ENCODE data around the gene GABBR2.

The GABBR2 gene

GRCh38 chr9:98720402-98720801 lies 11.7 kb upstream of the GABBR2 start:
- no peak for DNase-seq (ENCODE audit: low spot score)

GRCh38 chr9:98719055-98719454 lies 10.3 kb upstream of the GABBR2 start:
- no peak for DNase-seq (ENCODE audit: low spot score)

- no peak for DNase-seq (ENCODE audit: low spot score)
Observed at GRCh38 chr9:98714833-98715232, 6.1 kb upstream of the GABBR2 start.

- no peak for DNase-seq (ENCODE audit: low spot score)
Observed at GRCh38 chr9:98712987-98713386, 4.3 kb upstream of the GABBR2 start.

GRCh38 chr9:98709968-98710965 lies 1.5 kb upstream of the GABBR2 start:
- no peak for DNase-seq (ENCODE audit: low spot score)

- no peak for DNase-seq (ENCODE audit: low spot score)
Observed at GRCh38 chr9:98708103-98708932, 417 bp downstream of the GABBR2 start.

GRCh38 chr9:98707166-98708102 lies 1.3 kb downstream of the GABBR2 start:
- DNase-seq (ENCODE audit: low spot score): no peak

GRCh38 chr9:98706651-98707165 lies 2.0 kb downstream of the GABBR2 start:
- no peak for DNase-seq (ENCODE audit: low spot score)

GRCh38 chr9:98702835-98703380 lies 5.8 kb downstream of the GABBR2 start:
- no peak for DNase-seq (ENCODE audit: low spot score)

GRCh38 chr9:98702340-98702739 lies 6.4 kb downstream of the GABBR2 start:
- DNase-seq (ENCODE audit: low spot score): no peak

GRCh38 chr9:98701576-98701975 lies 7.2 kb downstream of the GABBR2 start:
- DNase-seq (ENCODE audit: low spot score): no peak

GRCh38 chr9:98700801-98701200 lies 7.9 kb downstream of the GABBR2 start:
- no peak for DNase-seq (ENCODE audit: low spot score)

- DNase-seq (ENCODE audit: low spot score): no peak
Observed at GRCh38 chr9:98698856-98699255, 9.9 kb downstream of the GABBR2 start.

GRCh38 chr9:98694943-98695342 lies 13.8 kb downstream of the GABBR2 start:
- no peak for DNase-seq (ENCODE audit: low spot score)

- no peak for DNase-seq (ENCODE audit: low spot score)
Observed at GRCh38 chr9:98692392-98692791, 16.3 kb downstream of the GABBR2 start.

- no peak for DNase-seq (ENCODE audit: low spot score)
Observed at GRCh38 chr9:98691890-98692289, 16.8 kb downstream of the GABBR2 start.

GRCh38 chr9:98690686-98691085 lies 18.0 kb downstream of the GABBR2 start:
- DNase-seq (ENCODE audit: low spot score): no peak

GRCh38 chr9:98688710-98689495 lies 19.8 kb downstream of the GABBR2 start:
- no peak for DNase-seq (ENCODE audit: low spot score)

- DNase-seq (ENCODE audit: low spot score): no peak
Observed at GRCh38 chr9:98687911-98688310, 20.8 kb downstream of the GABBR2 start.

All from CD4-positive, alpha-beta T cell treated with Interleukin-15 for 4 hours (primary cell).